HEK293 (cell line): Measurements from ENCODE around the gene MPC2.

Experiments used
- KLF9 ChIP-seq: fragments of 450-650 bp; formaldehyde crosslinking; IDR thresholded peaks from 2 replicates; pipeline ENCODE4 v1.5.1; 2016; ENCODE audit warnings: missing biosample characterization, missing genetic modification characterization, low read depth
- OSR2 ChIP-seq: fragments of 450-650 bp; formaldehyde crosslinking; IDR thresholded peaks from 2 replicates; pipeline ENCODE4 v1.5.1; 2016; ENCODE audit warnings: missing biosample characterization, missing genetic modification characterization
- OVOL3 ChIP-seq: fragments of 450-650 bp; formaldehyde crosslinking; IDR thresholded peaks from 2 replicates; pipeline ENCODE4 v1.5.1; 2016; ENCODE audit warnings: missing biosample characterization, missing genetic modification characterization
- ZNF560 ChIP-seq: fragments of 450-650 bp; formaldehyde crosslinking; IDR thresholded peaks from 2 replicates; pipeline ENCODE4 v1.5.1; 2017; ENCODE audit warnings: missing biosample characterization, missing genetic modification characterization, borderline replicate concordance
- TF ChIP-seq, protein P1 (sequence below): fragments of 450-650 bp; formaldehyde crosslinking; IDR thresholded peaks from 2 replicates; pipeline ENCODE4 v1.5.1; 2016; ENCODE audit warnings: missing biosample characterization, missing genetic modification characterization
- TF ChIP-seq, protein P2 (sequence below): fragments of 450-650 bp; formaldehyde crosslinking; IDR thresholded peaks from 2 replicates; pipeline ENCODE4 v1.5.1; 2016; ENCODE audit warnings: missing biosample characterization, missing genetic modification characterization, low read depth

DNA sequence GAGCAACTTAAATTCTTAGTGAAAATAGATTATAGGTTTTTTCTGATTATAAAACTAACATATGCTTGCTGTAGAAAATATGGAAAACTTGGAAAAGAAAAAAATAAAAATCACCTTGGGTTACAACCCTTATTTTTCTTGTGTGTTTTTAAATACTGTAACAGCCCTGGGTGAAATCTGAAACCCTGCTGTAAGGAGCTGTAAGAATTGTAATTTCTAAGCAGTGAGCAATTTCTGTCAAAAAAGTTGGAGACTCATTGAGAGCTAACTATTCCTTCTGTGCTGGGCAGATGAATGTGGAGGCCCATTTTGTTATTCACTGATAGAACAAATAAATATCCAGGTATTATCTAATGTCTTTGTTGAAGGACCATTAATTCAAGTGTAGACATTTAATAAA, 65.5 kb downstream of the MPC2 start:
- TF ChIP-seq, protein P1, sequence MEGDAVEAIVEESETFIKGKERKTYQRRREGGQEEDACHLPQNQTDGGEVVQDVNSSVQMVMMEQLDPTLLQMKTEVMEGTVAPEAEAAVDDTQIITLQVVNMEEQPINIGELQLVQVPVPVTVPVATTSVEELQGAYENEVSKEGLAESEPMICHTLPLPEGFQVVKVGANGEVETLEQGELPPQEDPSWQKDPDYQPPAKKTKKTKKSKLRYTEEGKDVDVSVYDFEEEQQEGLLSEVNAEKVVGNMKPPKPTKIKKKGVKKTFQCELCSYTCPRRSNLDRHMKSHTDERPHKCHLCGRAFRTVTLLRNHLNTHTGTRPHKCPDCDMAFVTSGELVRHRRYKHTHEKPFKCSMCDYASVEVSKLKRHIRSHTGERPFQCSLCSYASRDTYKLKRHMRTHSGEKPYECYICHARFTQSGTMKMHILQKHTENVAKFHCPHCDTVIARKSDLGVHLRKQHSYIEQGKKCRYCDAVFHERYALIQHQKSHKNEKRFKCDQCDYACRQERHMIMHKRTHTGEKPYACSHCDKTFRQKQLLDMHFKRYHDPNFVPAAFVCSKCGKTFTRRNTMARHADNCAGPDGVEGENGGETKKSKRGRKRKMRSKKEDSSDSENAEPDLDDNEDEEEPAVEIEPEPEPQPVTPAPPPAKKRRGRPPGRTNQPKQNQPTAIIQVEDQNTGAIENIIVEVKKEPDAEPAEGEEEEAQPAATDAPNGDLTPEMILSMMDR (tag by site-specific recombination): no peak
- TF ChIP-seq OVOL3 (no peak), KLF9 (tag by site-specific recombination) (no peak), ZNF560 (tag by site-specific recombination) (no peak), OSR2 (tag by site-specific recombination) (no peak)
- TF ChIP-seq, protein P2, sequence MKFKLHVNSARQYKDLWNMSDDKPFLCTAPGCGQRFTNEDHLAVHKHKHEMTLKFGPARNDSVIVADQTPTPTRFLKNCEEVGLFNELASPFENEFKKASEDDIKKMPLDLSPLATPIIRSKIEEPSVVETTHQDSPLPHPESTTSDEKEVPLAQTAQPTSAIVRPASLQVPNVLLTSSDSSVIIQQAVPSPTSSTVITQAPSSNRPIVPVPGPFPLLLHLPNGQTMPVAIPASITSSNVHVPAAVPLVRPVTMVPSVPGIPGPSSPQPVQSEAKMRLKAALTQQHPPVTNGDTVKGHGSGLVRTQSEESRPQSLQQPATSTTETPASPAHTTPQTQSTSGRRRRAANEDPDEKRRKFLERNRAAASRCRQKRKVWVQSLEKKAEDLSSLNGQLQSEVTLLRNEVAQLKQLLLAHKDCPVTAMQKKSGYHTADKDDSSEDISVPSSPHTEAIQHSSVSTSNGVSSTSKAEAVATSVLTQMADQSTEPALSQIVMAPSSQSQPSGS (tag by site-specific recombination): no peak
